ENCODE results near the gene AIM2.
"Not testable (repeated sequence)": the region's sequence is repeated elsewhere in the genome, so short reads cannot be mapped to it uniquely, and the experiment has no call there.

The AIM2 gene, protein sequence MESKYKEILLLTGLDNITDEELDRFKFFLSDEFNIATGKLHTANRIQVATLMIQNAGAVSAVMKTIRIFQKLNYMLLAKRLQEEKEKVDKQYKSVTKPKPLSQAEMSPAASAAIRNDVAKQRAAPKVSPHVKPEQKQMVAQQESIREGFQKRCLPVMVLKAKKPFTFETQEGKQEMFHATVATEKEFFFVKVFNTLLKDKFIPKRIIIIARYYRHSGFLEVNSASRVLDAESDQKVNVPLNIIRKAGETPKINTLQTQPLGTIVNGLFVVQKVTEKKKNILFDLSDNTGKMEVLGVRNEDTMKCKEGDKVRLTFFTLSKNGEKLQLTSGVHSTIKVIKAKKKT

DNA sequence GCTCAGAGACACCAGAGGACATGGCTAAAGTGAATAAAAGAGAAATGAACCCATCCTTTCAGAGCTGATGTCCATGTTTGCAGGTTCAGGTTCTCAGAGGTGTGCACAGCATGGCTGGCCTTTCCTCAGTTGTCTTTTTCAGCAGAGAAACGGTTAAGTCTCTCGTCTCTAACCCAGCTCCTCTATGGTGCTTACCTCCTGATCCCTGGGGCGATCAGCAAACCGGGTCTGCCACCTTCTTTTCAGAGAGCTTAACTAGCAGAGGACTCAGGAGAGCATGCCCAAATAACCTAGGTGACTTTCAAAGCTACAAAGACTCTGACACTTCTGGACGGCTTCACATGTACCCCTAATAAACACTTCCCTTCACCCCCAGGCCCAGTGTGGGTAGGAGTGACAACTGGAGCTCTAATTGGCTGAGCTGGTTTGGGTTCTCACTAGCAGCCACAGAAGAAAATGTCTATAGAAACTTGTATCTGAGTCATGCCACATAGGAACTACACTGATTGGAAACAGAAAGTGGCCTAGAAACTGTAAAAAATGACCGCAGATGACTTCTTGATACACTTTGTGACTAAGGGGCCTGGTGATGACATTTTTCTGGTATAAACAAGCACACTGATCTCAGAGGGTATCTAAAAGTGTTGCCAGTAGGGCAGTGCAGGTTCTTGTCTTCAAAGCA, at the start of gene AIM2:
AIM2 (minus strand) TSS at position 329 of the 682 bp plus-strand sequence. CDS start 3,267 bp downstream, outside the sequence.
- no peak for DNase-seq

DNA sequence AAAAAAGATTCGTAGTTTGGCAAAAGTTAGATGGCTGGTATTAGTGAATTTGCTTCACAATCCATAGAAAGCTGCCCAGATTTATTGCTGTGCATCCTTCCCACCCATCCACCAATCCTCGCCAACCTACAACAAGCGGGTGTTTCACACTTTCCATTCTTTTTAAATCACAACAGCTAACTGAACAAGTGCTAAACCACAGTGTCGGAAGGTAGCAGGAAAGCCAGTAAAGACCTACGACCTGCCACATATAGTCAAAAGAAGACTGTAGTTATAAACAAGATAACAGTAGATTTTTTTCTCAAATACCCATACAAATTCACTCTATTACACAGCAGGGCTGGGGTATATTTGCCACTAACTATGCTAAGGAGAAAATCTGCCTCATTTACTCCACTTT, 47.0 kb upstream of the AIM2 start:
- DNase-seq = no peak

DNA sequence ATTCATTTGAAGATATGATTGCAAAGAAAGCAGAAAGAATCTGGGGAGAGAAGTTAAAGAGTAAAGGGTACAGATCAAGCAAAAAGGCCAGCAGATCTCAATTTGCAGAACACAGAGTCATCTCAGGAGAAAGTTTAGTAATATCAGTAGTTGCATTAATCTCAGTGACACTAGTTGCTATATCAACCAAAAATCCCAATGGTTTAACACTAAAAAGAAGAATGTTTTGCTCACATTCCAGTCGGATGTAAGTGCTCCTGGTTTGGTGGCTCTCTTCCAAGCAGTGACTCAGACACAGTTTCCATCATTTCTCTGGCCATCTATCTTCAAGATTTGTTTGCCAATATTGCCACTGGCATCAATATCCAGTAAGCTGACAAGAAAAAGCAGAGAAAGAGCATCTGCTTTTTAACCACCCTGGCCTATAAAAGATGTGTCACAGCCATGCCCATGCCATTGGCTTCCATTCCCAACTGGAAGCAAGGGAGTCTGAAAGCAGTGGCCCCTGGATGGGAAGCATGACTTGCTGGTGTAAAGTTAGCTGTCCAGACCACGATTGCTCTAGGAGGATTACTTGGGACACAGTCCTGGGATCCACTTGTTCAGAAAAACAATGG, 45.5 kb upstream of the AIM2 start:
- no peak for DNase-seq

DNA sequence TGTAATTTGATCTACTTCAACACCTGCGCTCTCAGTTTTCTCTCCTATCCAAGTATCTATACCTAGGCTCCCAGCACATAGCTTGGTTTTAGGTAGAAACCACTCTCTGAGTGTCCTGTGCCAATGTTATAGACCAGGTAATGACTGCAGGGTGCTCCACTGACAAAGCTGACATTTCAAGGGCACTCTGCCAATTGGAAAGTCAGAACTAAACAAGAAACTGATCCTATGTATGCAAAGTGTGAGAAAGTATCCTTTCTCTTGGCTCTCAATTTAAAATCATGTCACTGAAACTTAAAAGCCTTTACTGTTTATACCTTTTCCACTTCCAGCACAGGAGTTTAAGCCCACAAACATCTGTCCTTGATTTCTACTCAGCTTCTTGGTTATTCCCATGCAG, 45.0 kb upstream of the AIM2 start:
- DNase-seq = no peak

DNA sequence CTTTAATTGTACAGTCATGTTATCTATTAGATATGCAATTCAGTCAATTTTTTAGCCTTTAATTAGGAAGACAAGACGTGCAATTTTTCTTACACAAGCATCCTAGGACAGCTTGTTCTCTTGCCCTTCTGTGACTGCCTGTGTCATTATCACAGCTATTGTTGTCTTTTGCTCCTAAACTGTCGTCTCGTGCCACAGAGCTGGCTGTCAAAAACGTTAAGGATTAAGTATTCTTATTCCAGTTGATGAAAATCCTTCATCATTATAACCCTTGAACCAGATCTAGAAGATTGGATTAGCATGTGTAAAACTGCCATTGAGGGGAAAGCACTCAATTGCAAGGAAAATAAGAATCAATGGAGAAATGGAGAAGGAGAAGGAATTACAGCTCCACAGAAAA, 43.8 kb upstream of the AIM2 start:
- DNase-seq = no peak

DNA sequence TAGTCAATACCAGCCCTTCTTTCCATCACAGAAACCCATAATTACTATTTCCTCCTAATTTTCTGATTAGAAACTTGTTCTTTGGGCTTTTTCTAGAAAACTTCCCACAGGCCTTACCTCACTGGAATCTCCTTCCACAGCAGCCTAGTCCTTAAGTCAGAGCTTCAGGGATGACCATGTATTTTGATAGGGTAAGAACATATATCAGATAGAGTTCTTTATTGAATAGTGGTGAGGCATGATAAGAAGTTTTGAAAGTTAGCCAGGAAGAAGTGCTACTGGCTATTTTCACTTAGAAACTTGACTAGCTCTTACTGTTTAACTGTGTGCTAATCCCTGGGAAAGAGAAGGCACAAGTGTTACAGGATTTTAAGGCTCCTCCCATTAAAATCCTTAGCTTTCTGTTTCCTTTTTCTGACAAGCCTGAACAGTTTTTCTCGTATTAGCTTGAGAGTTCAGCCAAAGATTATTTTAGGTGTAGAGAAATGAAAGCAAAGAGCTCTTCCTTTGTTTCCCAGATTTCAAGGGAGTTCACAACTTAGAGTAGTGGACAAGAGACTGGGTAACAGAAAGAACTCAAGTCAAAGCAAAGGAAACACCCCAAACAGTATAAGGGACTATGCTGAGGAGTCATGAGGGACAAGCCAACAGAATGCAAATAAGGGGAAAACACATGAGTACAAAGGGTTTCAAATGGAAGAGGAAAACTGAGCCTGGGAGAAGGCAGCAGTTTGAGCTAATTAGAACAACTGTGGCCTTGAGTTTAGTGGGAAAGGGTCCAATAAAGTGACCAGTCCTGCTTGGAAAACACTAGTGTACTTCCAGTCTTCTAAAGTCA, 37.2 kb upstream of the AIM2 start:
- DNase-seq = no peak

DNA sequence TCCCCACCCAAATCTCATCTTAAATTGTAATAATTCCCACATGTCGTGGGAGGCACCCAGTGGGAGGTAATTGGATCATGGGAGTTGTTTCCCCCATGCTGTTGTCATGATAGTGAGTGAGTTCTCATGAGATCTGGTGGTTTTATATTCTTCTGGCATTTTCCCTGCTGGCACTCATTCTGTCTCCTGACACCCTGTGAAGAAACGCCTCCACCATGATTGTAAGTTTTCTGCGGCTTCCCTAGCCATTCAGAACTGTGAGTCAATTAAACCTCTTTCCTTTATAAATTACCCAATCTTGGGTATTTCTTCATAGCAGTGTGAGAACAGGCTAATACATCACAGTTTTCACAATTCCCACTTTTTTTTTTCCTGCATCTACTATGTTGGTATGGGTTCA, 26.5 kb upstream of the AIM2 start:
- not testable (repeated sequence) for DNase-seq

DNA sequence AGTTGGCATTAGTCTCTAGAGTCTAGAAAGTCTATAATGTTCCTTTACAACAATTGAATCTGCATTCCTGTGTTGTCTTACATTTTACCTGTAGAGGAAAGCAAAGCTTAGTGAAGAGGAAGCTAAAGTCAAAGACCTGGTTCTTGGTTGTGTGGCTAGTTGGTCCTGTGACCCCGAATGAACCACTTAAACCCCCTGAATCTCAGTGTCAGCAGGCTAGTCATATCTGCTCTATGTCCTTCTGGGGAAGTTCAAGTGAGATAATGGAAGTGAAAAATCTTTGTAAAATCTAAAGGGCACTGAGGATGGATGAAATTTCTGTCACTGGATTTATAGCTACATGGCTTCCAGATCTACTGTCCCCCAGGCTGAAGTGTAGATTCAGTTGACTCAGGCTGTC, 24.0 kb upstream of the AIM2 start:
- DNase-seq = no peak

DNA sequence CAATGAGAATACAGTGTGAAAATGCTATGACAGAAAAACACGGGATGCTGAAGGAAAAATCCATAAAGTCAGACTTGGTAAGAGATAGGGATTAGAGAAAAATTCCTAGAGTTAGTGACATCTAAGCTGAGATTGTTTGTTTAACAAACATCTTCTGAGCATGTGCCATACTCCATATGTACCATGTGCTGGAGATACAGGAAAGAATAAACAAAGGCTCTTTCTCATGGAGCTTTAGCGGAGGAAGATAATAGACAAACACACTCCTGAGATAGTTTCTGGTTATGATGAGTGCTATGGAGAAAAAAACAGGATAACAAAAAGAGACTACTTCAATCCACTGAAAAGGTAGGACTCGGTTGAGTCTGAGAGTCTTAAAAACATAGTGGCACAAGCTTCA, 22.0 kb upstream of the AIM2 start:
- no peak for DNase-seq

DNA sequence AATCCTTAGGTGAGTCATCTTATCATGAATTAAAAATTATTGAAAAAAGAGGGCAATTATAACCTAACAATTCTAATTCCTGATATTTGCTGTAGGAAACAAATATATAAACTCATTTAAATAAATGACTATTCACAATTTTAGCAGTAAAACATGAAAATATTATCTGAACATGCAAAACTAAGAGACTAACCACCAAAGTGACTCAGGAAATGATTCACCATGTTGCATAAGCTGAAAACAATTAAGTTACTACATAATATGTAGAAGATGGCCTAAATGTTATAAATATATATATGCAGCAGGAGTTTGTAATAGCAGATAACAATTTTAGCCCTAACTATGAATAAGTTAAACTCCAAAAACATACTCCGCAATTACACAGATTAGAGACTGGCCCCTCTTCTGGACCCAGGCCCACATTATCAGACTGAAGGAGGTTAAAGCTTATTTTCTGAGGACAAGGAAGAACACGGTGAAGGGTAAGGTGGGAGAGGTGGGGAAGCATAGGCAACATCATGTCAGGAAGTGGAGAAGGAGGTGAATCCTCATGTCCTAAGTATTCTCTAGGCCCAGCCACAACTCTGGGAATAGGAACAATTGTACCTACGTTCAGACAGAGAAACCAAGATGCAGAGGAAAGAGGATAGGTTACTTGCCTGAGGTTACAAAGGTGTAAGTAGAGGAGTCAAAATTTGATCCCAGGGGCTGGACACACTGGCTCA, 15.6 kb upstream of the AIM2 start:
- DNase-seq = no peak

DNA sequence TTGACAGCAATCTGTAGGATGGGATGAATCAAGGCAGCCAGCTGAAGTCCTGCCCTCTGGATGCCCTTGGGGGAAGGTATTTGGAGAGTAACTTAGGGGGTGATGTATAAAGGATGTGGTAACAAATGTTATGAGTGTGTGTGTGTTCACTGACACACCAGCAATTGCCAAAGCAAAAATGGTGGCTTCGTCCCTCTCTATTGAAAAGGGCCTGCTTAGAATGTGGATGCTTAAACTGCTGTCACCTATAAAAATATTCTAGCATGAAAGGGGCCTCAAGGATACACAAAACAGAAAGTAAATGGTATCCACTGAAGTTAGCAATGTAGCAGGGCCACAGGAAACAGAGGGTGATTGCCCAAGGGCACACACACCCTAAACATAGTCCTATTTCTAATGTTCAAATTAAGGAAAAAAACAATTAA, 15.1 kb upstream of the AIM2 start:
- no peak for DNase-seq

DNA sequence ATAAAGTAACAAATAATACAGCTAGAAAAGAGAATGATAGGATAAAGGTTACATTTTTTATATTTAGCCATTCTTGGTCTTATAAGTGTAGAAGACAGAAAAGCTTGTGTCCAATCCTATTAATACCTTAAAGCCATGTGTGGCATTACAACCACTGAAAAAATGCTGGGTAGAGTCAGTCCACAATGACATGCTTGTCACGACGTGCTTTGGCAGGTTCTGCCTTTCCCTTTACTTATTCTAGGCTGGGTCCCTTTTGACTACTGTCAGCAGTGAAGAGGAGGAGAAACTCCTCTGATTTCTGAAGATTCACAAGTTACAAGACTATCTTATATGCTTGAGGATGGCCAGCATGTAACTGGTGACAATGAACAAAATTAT, 14.6 kb upstream of the AIM2 start:
- DNase-seq = no peak

DNA sequence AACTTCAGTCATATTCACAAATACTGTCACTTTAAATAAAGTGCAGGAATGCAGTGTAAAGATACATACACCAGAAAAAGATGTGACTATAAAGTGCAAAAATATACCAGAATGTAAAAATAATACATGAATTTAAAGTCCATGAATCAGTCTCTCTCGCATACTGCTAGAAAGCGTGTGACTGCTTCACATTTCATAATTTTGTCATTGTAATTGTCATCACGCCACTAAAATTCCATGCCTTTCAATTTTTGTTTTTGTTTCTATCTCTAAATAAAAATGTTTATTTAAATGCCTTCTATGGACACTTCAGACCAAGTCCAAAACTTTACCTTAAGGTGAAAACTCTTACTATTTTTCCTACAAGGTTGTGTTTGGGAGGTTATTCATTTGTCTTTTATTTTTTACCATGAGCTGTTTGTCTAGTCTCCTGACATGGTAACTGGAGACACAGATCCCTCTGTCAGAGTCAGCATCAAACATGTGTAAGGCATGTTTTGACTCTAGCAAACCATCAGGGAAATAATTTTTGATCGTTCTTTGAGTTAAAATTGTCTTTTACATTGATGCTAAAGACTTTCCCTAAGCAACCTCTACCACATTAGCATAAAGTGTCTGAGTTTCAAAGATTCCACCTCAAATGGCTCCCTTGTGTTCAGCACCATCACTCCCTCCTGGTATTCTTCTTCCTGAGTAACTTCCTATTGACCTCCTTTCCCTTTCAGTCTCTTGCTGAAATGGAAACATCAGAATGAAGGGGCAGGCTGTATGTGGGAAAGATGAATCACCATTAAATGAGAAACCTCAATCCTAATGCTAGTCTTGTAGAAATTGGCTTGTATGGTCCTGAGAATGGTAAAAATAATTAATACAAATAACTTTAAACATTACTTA, 14.0 kb upstream of the AIM2 start:
- no peak for DNase-seq

DNA sequence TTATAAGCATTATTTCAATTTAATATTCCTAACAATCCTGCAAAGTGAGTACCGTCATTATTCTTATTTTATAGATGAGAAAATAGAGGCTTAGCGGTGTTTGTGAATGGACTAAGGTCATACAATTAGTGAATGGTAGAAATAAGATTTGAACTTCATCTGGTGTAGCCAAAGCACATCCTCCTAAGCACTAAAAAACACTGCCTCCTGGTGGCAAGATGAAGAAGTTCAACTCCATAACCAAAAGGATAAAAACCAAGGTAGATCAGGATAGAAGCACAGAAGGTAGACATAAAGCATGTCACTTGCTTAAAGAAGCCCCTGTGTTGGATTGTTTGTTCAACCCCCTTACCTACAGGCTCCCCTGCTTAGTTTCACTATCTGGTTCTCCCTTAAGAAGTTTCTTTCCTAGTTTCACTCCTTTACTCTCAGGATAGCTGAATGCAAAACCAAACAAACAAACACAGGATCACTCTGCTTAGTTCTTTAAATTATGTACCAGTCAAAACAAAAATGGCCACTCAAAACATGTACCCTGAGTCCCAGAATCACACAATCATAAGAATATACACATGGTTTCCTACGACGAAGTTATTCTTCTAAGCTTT, 12.7 kb upstream of the AIM2 start:
- no peak for DNase-seq

DNA sequence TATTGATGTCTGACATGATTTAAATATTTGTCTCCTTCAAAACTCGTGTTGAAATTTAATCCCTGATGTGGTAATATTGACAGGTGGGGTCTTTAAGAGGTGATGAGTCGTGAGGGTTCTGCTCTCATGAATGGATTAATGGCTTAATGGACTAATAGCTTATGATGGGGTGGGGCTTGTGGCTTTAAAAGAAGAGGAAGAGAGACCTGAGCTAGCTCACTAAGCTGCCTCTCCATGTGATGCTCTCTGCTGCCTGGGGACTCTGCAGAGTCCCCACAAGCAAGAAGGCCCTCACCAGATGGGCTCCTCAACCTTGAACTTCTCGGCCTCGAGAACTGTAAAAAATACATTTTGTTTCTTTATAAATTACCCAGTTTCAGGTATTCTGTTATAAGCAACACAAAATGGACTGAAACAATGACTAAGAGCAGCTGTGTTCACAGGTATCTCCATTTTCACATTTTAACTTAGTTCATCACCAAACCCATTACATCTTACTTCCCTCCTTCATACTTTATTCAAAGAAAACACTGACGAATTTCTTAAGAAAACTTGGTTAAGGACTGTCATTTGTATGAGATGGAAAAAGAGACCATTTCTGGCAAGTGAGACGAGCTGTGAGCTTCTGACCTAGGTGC, 12.1 kb upstream of the AIM2 start:
- no peak for DNase-seq

DNA sequence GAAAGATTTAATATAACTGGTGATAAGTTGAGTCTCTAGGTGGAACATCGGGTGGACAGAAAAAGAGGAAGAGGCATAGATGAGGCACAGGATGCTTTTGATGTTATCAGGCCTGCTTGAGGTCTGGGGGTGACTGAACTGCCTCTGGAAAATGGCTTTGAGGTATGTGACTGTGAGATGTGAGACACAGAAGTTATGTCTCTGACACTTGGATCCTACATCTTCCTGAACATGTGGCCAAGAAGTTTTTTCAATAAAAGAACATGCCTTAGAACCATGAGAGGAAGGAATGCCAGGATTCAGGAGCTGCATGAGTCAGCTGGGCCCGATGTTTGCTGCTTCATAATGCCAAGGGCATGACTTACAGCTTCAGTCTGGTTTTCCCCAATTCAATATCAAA, 11.5 kb upstream of the AIM2 start:
- DNase-seq = no peak

DNA sequence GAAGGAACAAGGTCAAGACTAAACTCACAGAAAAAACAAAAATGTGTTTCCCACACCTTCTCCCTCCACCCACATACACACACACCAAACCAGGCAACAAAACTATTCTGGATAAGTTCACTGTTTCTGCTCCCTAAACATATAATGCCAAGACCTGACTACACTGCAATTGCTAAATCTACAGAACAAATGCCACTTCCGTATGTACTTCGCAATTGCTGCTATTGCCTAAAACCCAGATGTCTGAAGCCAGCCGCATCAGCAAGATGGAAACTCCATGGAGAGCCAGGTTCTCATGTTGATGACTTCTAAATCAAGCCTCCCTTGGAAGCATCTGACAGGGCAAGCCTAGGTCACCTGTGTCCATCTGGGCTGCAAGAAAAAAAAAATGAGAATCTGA, 8.3 kb upstream of the AIM2 start:
- no peak for DNase-seq

DNA sequence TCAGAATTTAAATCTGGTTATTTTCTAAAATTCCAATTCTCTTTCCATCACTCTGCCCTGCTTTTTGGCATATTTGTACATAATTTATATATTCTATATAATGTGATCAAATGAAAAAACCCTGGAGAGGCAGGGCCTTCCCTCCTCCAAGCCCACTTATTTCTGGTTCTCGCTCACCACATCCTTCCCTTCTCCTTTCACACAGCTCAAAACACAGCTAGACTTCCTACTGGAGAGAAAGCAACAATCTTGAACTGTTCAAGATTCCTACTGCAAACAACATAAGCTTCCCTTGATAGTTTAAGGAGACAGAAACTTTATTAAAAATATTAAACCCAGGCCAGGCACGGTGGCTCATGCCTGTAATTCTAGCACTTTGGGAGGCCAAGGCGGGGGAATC, 7.6 kb upstream of the AIM2 start:
- no peak for DNase-seq

DNA sequence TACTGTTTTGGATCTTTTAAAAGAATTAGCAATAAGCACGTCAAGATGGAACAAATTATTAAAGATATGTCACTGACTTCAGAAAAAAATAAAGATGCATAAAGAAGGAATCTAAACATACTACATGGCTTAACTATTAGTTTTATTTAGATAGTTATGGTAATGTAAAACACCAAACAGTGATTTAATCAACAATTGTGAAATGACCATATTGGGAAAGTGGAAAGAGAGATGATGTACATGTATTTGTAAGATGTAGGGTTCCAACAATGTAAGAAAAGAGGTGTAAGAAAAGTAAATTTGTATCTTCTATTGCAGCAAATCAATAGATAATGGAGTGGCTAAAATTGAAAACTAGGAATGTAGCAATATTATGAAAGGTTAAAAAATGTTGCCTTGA, 6.4 kb upstream of the AIM2 start:
- no peak for DNase-seq

DNA sequence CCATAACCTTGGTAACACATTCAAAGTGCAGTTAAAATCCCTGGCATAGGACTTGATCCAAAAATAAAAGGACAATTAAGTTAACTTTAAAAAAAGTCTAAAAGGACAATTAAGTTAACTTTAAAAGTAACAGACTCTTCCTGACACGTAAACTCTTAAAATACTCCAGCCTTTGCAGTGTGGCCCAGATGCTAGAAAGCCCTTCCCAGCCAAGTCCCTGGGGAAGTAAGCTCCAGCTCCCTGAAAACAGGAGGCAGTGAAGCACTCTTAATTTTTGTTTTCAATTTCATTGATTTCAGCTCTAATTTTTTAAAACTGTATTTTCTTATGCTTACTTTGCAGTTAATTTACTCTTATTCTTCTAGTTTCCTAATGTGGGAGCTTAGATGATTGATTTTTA, 5.1 kb upstream of the AIM2 start:
- no peak for DNase-seq

DNA sequence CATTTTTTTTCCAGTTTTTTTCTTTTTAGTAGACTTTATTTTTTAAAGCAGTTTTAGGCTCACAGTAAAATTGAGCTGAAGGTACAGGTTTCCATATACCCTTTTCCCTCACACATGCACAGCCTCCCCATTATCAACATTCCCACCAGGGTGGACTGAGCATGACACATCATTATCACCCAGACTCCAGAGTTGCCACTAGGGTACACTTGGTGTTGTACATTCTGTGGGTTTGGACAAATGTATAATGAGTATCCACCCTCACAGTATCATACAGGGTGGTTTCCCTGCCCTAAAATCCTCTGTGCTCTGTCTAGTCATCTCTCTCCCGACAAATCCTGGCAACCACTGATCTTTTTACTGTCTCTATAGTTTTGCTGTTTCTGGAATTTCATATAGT, 3.0 kb upstream of the AIM2 start:
- DNase-seq = no peak
